C4-2B (cell line): ENCODE data around the gene TMEM214.

Experiments
- H3K27ac ChIP-seq: fragments of 450-650 bp; 2 replicates; pipeline ENCODE4 v1.5.1; 2017
- CTCF ChIP-seq: fragments of 450-650 bp; conservative IDR thresholded peaks from 2 replicates; pipeline ENCODE4 v1.5.1; 2017; ENCODE audit warnings: mild to moderate bottlenecking
- ZFX ChIP-seq: fragments of 450-650 bp; IDR thresholded peaks from 2 replicates; pipeline ENCODE4 v1.6.1; 2017

TMEM214 gene

DNA sequence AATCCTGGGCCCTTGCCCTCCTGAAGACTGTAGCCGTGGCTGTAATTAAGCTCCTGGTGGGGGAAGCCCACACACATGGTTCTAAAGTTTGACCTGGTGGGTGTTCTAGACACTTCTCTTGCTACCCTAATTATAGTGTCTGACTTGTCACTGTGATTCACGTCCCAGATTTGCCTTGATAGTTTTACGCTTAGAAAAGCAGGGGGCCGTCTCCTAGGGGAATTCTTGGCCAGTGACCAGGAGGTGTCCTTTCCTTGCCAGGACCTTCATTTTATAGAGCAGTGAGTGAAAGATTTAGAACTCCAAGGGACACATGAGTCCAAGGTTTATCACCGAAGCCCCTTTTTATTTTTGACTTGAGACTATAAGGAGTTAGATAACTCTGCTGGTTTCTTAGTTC lies 9.0 kb downstream of the TMEM214 start:
- no peak overlapping the region for H3K27ac ChIP-seq
- TF ChIP-seq CTCF (no peak), ZFX (no peak)

DNA sequence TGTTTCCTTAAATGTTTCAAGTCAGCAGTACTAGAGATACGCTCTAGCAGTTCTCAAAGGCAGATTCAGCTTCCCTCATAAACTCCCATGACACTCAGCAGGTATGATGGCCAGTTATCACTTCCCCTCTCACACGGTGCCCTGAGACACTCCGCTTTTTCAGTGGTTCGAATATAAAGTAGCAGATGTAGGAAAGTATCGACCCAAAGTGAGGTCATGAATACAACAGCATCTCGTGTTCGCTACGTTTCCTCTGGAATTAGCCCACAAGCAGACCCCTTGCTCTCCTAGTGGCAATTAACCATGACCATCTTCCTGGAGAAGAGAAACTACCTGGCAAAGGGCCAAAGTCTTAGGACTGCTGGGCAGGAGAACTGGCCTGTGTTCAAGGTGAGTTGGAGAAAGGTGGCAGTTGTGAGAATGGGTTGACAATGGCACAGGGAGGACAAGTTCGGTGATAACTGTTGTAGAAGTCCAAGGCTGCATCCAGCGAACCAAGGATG lies 9.4 kb downstream of the TMEM214 start:
- no peak overlapping the region for H3K27ac ChIP-seq
- TF ChIP-seq ZFX (no peak), CTCF (no peak)

DNA sequence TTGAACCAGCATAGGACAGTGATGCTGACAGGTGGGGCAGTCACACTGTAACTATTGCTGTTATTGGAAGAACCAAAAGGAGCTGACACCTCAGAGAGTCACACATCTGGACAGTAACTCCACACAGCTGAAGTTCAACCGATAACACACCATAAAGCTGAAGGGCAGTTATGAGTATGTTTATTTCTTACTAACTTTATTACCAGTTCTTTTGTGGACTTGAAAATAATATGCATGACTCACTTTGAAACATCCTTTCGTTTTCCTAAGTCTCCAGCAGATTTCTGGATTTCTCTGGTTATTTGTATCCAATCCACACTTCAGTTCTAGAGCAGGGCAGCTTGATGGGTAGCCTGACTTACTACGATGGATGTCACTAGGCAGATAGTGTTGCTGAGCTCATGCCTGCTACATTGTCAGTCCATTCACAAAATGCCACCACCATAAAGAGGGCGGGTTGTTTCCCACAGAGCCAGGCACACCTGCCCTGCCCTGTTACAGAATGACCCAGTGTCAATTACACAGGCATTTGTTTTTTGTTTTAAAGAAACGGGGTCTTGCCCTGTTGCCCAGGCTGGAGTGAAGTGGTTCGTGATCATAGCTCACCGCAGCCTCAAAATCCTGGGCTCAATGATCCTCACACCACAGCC lies 10.3 kb downstream of the TMEM214 start:
- H3K27ac ChIP-seq = no peak overlapping the region
- TF ChIP-seq ZFX (no peak), CTCF (no peak)

GRCh38 chr2:27049422-27050280 lies 16.9 kb downstream of the TMEM214 start:
- TF ChIP-seq CTCF (no peak), ZFX (peak; percentile 46; the same call in 1 of the 2 replicates)
- H3K27ac ChIP-seq = peak overlapping the region; percentile 80

DNA sequence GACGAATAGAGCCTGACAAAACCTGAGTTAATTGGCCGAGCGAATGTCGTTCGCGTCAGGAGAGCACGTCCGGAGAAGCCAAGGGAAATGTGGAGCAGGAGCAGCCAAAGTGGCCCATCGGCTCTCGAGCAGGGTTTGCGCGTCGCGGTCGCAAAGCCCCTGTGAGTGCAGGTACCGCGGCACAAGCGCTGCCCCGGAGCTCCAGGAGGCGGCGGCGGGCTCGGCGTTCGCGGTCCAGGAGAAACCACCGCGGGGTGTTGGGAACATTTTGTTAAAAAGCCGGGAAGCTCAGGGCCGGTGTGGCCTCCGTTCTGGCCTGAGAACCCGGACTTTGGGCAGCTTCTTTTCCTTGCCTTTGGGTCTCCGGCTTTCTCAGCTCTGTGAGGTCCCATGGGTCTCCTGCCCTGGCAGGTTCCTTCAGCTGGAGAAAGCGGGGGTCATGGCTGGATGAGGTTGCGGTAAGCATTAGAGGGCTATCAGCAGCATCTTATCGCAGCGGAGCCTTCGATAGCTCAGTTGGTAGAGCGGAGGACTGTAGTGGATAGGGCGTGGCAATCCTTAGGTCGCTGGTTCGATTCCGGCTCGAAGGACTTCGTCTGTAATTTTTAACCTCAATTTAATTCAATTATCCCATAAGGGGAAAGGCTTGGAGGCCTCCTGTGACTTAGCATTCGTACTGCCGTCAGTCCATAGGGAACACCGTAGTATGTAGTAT lies 17.7 kb downstream of the TMEM214 start:
- H3K27ac ChIP-seq = peak overlapping the region; percentile 80
- TF ChIP-seq CTCF (no peak; the same call in 1 of the 2 replicates), ZFX (no peak)

- TF ChIP-seq ZFX (no peak; the same call in none of the 2 replicates), CTCF (no peak)
- peak within 1 kb of the TSS; percentile 80 for H3K27ac ChIP-seq
Measured at GRCh38 chr2:27050996-27051901, 18.5 kb downstream of the TMEM214 start, which contains the start of gene AGBL5. TSS of gene AGBL5 (plus strand) at chr2:27051668. CDS start at chr2:27052959, 1,291 bp downstream.
